HepG2 (cell line): Measurements from ENCODE around the gene ZNF235. TPM values are rescaled to one million over a fixed set of nuclear protein-coding genes. Genes with fewer than 3 reads are reported as not detected.

Experiments
- ATAC-seq: fragments of 200-7000 bp; cut with Tn5 transposase; 3 replicates; pipeline ENCODE4 v1.9.1; 2020; ENCODE audit warnings: mild to moderate bottlenecking, moderate library complexity
- BruUV-seq: library from RNA; stranded (reverse); fragments of 400-500 nt; replicated peaks from 2 replicates; lab custom pipeline; 2021; lab: Mats Ljungman, UMichigan
- CTCF ChIA-PET: fragments of 300-600 bp; formaldehyde crosslinking; extraction: SDS; loops from one replicate; lab custom pipeline; 2021; ENCODE audit warnings: low total read pairs, inconsistent platforms, low intra/inter-chr PET ratio; lab: Yijun Ruan, JAX
- POLR2A ChIA-PET: fragments of 350-600 bp; sonication (Branson Sonifier 250); formaldehyde crosslinking; loops from one replicate; lab custom pipeline; 2020; ENCODE audit warnings: antibody characterized with exemption, inconsistent platforms; lab: Yijun Ruan, JAX
- DNase-seq: peaks from one replicate; pipeline ENCODE4 v3.0.0-alpha.2; 2015; ENCODE audit warnings: low spot score
- FAIRE-seq: peaks from 3 replicates; lab custom pipeline; 2011; peaks lifted over from hg19 to GRCh38; lab: Jason Lieb, UNC
- H2AFZ ChIP-seq: one replicate; pipeline ENCODE4 v1.6.1; 2011; ENCODE audit warnings: low read length, inconsistent platforms
- H3K27ac ChIP-seq: fragments of 300-600 bp; 3 replicates; pipeline ENCODE4 v1.8.0; 2011; ENCODE audit warnings: mixed run types, mild to moderate bottlenecking, mixed read lengths, low read length, inconsistent platforms; ENCODE audit not compliant: insufficient read depth; ENCODE audit errors: extremely low read length
- H3K27me3 ChIP-seq, 2 experiments: fragments of 200-600 bp in 1 of 2; 2 replicates in 1 of 2; 3 replicates in 1 of 2; pipeline versions ENCODE4 v1.6.0 to v1.8.0; 2011; ENCODE audit warnings: low read length in 2 of 2, mild to moderate bottlenecking in 2 of 2, moderate library complexity in 2 of 2, inconsistent platforms in 1 of 2; ENCODE audit not compliant: insufficient read depth in 2 of 2, control insufficient read depth in 1 of 2
- H3K36me3 ChIP-seq, 2 experiments: fragments of 200-600 bp in 1 of 2; replicated peaks in 1 of 2; 2 replicates in 1 of 2; 3 replicates in 1 of 2; pipeline versions ENCODE4 v1.5.1 to v1.8.0; 2011; ENCODE audit warnings: low read length in 2 of 2, inconsistent platforms in 1 of 2; ENCODE audit not compliant: insufficient read depth in 2 of 2, control insufficient read depth in 1 of 2
- H3K4me1 ChIP-seq: 2 replicates; pipeline ENCODE4 v1.5.1; 2012; ENCODE audit warnings: low read length, inconsistent platforms; ENCODE audit not compliant: insufficient read depth
- H3K4me2 ChIP-seq: 2 replicates; pipeline ENCODE4 v1.6.0; 2011; ENCODE audit warnings: low read depth, low read length, inconsistent platforms
- H3K4me3 ChIP-seq, 3 experiments: fragments of 200-600 bp in 1 of 3; sonication (generic), shearing (Covaris generic) in 1 of 3; replicated peaks in 1 of 3; 2 replicates each; pipeline ENCODE4 v1.5.1; 2011 to 2016; ENCODE audit warnings: low read length in 3 of 3, inconsistent platforms in 2 of 3, low read depth in 2 of 3, mild to moderate bottlenecking in 2 of 3, control low read depth in 1 of 3, mixed read lengths in 1 of 3; ENCODE audit not compliant: insufficient read depth in 1 of 3
- H3K79me2 ChIP-seq: one replicate; pipeline ENCODE4 v1.6.1; 2011; ENCODE audit warnings: low read length, inconsistent platforms; ENCODE audit not compliant: insufficient read depth
- H3K9ac ChIP-seq: 2 replicates; pipeline ENCODE4 v1.6.0; 2011; ENCODE audit warnings: mild to moderate bottlenecking, low read depth, low read length, inconsistent platforms; ENCODE audit not compliant: insufficient read depth
- H3K9me3 ChIP-seq: 2 replicates; pipeline ENCODE4 v1.5.1; 2012; ENCODE audit warnings: mild to moderate bottlenecking, low read length
- H4K20me1 ChIP-seq: 2 replicates; pipeline ENCODE4 v1.6.0; 2011; ENCODE audit warnings: inconsistent platforms, mild to moderate bottlenecking, low read length, moderate library complexity; ENCODE audit not compliant: insufficient read depth
- ATF5 ChIP-seq: sonication (generic); formaldehyde crosslinking; IDR thresholded peaks from 2 replicates; pipeline ENCODE4 v1.4.0; 2020; ENCODE audit warnings: mild to moderate bottlenecking, low read depth, missing genetic modification reagents
- ATF7 ChIP-seq, 2 experiments: fragments of 450-650 bp in 1 of 2; sonication (generic) in 1 of 2; formaldehyde crosslinking in 1 of 2; IDR thresholded peaks; 2 replicates each; pipeline versions ENCODE4 v1.4.0 to v1.6.1; 2016 to 2020; ENCODE audit warnings: antibody characterized with exemption in 1 of 2, mild to moderate bottlenecking in 1 of 2, missing genetic modification reagents in 1 of 2
- CBFB ChIP-seq: sonication (generic); formaldehyde crosslinking; IDR thresholded peaks from 2 replicates; pipeline ENCODE4 v1.4.0; 2020; ENCODE audit warnings: missing genetic modification reagents
- ELF3 ChIP-seq: IDR thresholded peaks from 2 replicates; pipeline ENCODE4 v1.6.1; 2016; ENCODE audit warnings: missing genetic modification reagents, missing compliant biosample characterization
- IRF2 ChIP-seq: IDR thresholded peaks from 2 replicates; pipeline ENCODE4 v1.6.1; 2018; ENCODE audit warnings: missing genetic modification reagents, missing compliant biosample characterization
- JUN ChIP-seq: sonication (generic); formaldehyde crosslinking; IDR thresholded peaks from 2 replicates; pipeline ENCODE4 v1.4.0; 2020; ENCODE audit warnings: mild to moderate bottlenecking, missing genetic modification reagents
- MXD4 ChIP-seq: IDR thresholded peaks from 2 replicates; pipeline ENCODE4 v1.6.1; 2016; ENCODE audit warnings: mild to moderate bottlenecking, missing biosample characterization, missing genetic modification reagents
- MYNN ChIP-seq: sonication (generic); formaldehyde crosslinking; IDR thresholded peaks from 2 replicates; pipeline ENCODE4 v1.4.0; 2020; ENCODE audit warnings: mild to moderate bottlenecking, low read depth, missing genetic modification reagents
- REXO4 ChIP-seq: sonication (generic); formaldehyde crosslinking; IDR thresholded peaks from 2 replicates; pipeline ENCODE4 v1.8.0; 2022; ENCODE audit warnings: missing genetic modification reagents, mild to moderate bottlenecking, borderline replicate concordance
- RFX5 ChIP-seq: IDR thresholded peaks from 2 replicates; pipeline ENCODE4 v1.6.1; 2011; ENCODE audit warnings: low read depth, low read length, improper control_type of control experiment
- SMAD1 ChIP-seq: sonication (generic); formaldehyde crosslinking; IDR thresholded peaks from 2 replicates; pipeline ENCODE4 v1.4.0; 2020; ENCODE audit warnings: missing genetic modification reagents, low read depth, mild to moderate bottlenecking, borderline replicate concordance
- SNAI1 ChIP-seq: sonication (generic); formaldehyde crosslinking; IDR thresholded peaks from 2 replicates; pipeline ENCODE4 v1.5.0; 2020; ENCODE audit warnings: mild to moderate bottlenecking, missing genetic modification reagents, borderline replicate concordance
- SP1 ChIP-seq, 2 experiments: fragments of 450-650 bp in 1 of 2; sonication (generic) in 1 of 2; formaldehyde crosslinking in 1 of 2; IDR thresholded peaks; 2 replicates each; pipeline versions ENCODE4 v1.4.0 to v1.6.1; 2016 to 2020; ENCODE audit warnings: missing genetic modification reagents in 1 of 2
- SP2 ChIP-seq: sonication (generic); formaldehyde crosslinking; IDR thresholded peaks from 2 replicates; pipeline ENCODE4 v1.5.1; 2020; ENCODE audit warnings: mild to moderate bottlenecking, missing genetic modification reagents
- ZBTB42 ChIP-seq: sonication (generic); formaldehyde crosslinking; IDR thresholded peaks from 2 replicates; pipeline ENCODE4 v1.5.0; 2020; ENCODE audit warnings: mild to moderate bottlenecking, missing genetic modification reagents
- ZNF275 ChIP-seq: sonication (generic); formaldehyde crosslinking; IDR thresholded peaks from 2 replicates; pipeline ENCODE4 v1.8.0; 2022; ENCODE audit warnings: missing genetic modification reagents, mild to moderate bottlenecking, inconsistent platforms, borderline replicate concordance
- ZNF350 ChIP-seq: sonication (generic); formaldehyde crosslinking; IDR thresholded peaks from 2 replicates; pipeline ENCODE4 v1.4.0; 2020; ENCODE audit warnings: mild to moderate bottlenecking, low read depth, missing genetic modification reagents, borderline replicate concordance
- ZNF558 ChIP-seq: sonication (generic); formaldehyde crosslinking; IDR thresholded peaks from 2 replicates; pipeline ENCODE4 v1.9.0; 2022; ENCODE audit warnings: mild to moderate bottlenecking, missing genetic modification reagents, borderline replicate concordance
- WGBS: methylation state at CpG from one replicate; pipeline ENCODE4 v1.1.6; 2017; ENCODE audit warnings: low lambda C conversion rate; 5-methylcytosine and 5-hydroxymethylcytosine counted together
- in situ Hi-C: cut with HindIII; loops from 2 replicates; pipeline ENCODE4 v1.10.0; 2017; ENCODE audit warnings: low pct_unique_long_range_greater_than_20kb; ENCODE audit not compliant: extremely low pct_ligation_motif_present
- intact Hi-C: fragments of 100-400 bp; cut with micrococcal nuclease; formaldehyde crosslinking; loops from one replicate; pipeline ENCODE4 v1.10.0; 2022; ENCODE audit not compliant: unreplicated experiment
- polyA plus RNA-seq, 8 experiments: library from polyadenylated mRNA; depleted of rRNA in 3 of 8; stranded (reverse) in 7 of 8; unstranded in 1 of 8; fragments of >200 nt; fragmentation: Illumina TruSeq in 4 of 8; extraction: Trizol in 4 of 8; gene quantifications; 2 replicates each; pipeline versions ENCODE4 v1.2.1 to v1.2.3, GENCODE V29; 2011 to 2016; ENCODE audit warnings: low read depth in 4 of 8, missing spikeins in 1 of 8, mixed read lengths in 1 of 8; ENCODE audit not compliant: insufficient read depth in 1 of 8
- total RNA-seq, 5 experiments: library from RNA; depleted of rRNA; stranded (reverse); fragments of >200 nt; fragmentation: Illumina TruSeq; extraction: Trizol; gene quantifications; 2 replicates each; pipeline ENCODE4 v1.2.3, GENCODE V29; 2016; ENCODE audit warnings: low read depth in 1 of 5

Gene ZNF235
- total and polyA plus RNA-seq, 2 of the 13 experiments (the other 11 are each of a cell fraction or from before 2014, with no cell fraction given) = 4.8 to 5.5 TPM

GRCh38 chr19:44344255-44344654, 39.4 kb upstream of the ZNF235 start (continued):
- TF ChIP-seq ZNF275 (CRISPR knock-in tag) = no peak
- no peak for TF ChIP-seq JUN
- no peak for TF ChIP-seq SP1 (IDR thresholded peaks at IDR 0.05)
- TF ChIP-seq SP1 (CRISPR knock-in tag; IDR thresholded peaks at IDR 0.05) = no peak

- ChIA-PET POLR2A (no interaction called here), CTCF (no interaction called here)
These were observed 37.0 kb upstream of the ZNF235 start for GRCh38 chr19:44341794-44342193.

More at GRCh38 chr19:44341794-44342193, 37.0 kb upstream of the ZNF235 start:
- Histone ChIP-seq H3K4me1 (no peaks in the 10 kb centered on the region), H3K4me3 (no peak overlapping the region), H4K20me1 (no peaks in the 10 kb centered on the region), H3K9ac (no peak overlapping the region), H3K36me3 (peaks cover 0 to 13% of the 10 kb centered on the region in 2 experiments; a peak in 2 of 5 replicates), H3K4me2 (no peak overlapping the region), H3K27ac (no peak overlapping the region), H3K9me3 (peaks cover 15% of the 10 kb centered on the region; the same call in 1 of the 2 replicates), H3K79me2 (no peaks in the 10 kb centered on the region), H2AFZ (no peak overlapping the region), H3K27me3 (no peaks in the 10 kb centered on the region)
- TF ChIP-seq ELF3 (CRISPR knock-in tag) (no peak), ATF5 (CRISPR knock-in tag) (no peak), MXD4 (no peak), CBFB (CRISPR knock-in tag) (no peak), ZNF350 (CRISPR knock-in tag) (no peak), SP2 (CRISPR knock-in tag) (no peak), MYNN (no peak), REXO4 (CRISPR knock-in tag) (no peak), ZBTB42 (CRISPR knock-in tag) (no peak), RFX5 (no peak), IRF2 (CRISPR knock-in tag) (no peak), ATF7 (IDR thresholded peaks at IDR 0.05) (no peak), ATF7 (CRISPR knock-in tag; IDR thresholded peaks at IDR 0.05) (no peak), SNAI1 (CRISPR knock-in tag) (no peak), ZNF558 (CRISPR knock-in tag) (no peak), SMAD1 (no peak)
- FAIRE-seq (no peak), DNase-seq (no peak), ATAC-seq (no peak)
- intact Hi-C loops = no loop called here
- BruUV-seq = no TSS peak
- WGBS = 71% methylated on average over 2 of the region's 2 CpGs
- in situ Hi-C loops = no loop called here
